Measurements from ENCODE around the gene PVR.
"Not testable (repeated sequence)": the region's sequence is repeated elsewhere in the genome, so short reads cannot be mapped to it uniquely, and the experiment has no call there.

PVR gene

DNA sequence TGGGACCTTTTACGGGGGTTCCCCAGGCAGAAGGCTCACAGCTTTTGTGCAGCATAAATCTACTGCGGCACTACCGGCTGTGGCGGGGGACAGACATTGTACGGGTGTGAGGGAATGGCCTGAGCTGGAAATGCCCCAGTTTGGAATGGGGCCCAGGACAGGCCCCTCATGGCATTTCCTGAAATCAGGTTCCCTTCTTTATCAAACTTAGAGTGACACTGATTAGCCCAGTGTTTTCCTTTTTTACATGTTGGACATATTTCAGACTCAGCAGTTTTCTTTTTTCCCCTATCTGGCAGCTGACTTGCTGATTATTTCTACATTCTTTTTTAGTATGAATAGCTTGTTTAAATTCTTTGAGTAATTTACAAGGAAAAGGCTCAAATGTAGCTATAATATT lies 9.7 kb upstream of the PVR start:
- H3K27me3 ChIP-seq (ENCODE audit: control insufficient read depth, insufficient read depth, low read length); H3K27ac ChIP-seq (ENCODE audit: low read depth, low read length); H3K4me1 ChIP-seq (ENCODE audit: control insufficient read depth, insufficient read depth, low read length); H3K9ac ChIP-seq (ENCODE audit: low read depth, low read length); H3K4me3 ChIP-seq (ENCODE audit: low read depth, low read length); H3K9me3 ChIP-seq (ENCODE audit: control insufficient read depth, insufficient read depth, low read length); H3K36me3 ChIP-seq (ENCODE audit: control insufficient read depth, insufficient read depth, low read length): not testable (repeated sequence)

DNA sequence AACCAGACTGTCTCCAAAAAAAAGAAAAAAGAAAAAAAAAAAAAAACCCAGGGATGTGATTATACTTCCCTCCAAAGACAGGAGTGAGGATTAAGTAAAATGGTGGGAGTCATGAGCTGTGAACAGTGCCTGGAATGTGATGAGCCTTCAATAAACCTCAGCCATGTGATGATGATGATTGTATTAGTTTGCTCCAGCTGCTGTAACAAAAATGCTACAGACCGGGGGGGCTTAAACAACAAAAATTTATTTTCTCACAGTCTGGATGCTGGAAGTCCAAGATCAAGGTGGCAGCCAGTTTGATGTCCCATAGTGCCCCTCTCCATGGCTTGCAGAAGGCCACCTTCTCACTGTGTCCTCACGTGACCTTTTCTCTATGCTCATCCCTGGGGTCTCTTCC lies 8.9 kb upstream of the PVR start:
- Histone ChIP-seq H3K9ac (ENCODE audit: low read depth, low read length) (no peak overlapping the region), H3K27me3 (ENCODE audit: control insufficient read depth, insufficient read depth, low read length) (no peaks in the 10 kb centered on the region), H3K4me3 (ENCODE audit: low read depth, low read length) (no peak overlapping the region), H3K4me1 (ENCODE audit: control insufficient read depth, insufficient read depth, low read length) (peaks cover 7% of the 10 kb centered on the region; the same call in 1 of the 2 replicates), H3K9me3 (ENCODE audit: control insufficient read depth, insufficient read depth, low read length) (no peaks in the 10 kb centered on the region), H3K36me3 (ENCODE audit: control insufficient read depth, insufficient read depth, low read length) (no peaks in the 10 kb centered on the region), H3K27ac (ENCODE audit: low read depth, low read length) (no peak overlapping the region)

DNA sequence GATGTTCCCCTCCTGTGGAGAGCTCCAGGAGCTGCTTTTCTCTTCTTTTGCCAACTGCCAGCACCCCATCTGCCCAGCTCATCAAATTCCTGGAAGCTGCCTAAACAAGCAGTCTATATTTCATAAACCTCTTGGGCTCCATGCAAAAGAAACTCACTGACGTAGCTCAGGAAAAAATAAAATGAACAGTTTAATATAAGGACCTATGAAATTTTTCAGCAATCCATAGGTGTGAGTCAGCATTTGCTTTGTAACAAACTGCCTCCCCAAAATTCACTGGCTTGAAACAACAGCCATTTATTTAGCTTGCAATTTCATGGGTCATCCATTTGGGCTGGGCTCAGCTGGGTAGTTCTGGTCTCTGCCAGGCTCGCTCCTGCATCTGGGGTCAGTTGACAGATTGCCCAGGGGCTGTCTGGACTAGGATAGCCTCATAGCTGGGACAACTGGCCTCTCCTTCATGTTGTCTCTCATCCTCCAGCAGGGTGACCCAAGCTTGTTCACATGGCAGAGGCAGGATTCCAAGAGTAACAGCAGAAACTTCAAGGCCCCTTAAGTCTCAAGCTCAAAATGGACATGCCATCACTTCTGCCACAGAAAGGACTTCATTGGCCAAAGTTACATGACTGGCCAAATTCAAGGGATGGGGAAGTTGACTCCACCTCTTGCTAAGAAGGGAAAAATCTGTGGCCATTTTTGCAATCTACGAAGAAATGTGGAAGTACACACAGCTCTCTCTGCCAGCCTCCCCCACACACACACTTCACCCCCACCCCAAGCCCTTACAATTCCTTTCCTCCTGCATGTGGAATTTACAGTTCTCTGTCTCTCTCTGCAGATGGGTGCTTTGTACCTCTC lies 7.9 kb upstream of the PVR start:
- Histone ChIP-seq H3K4me3 (ENCODE audit: low read depth, low read length) (no peak overlapping the region), H3K9ac (ENCODE audit: low read depth, low read length) (no peak overlapping the region), H3K27me3 (ENCODE audit: control insufficient read depth, insufficient read depth, low read length) (no peaks in the 10 kb centered on the region), H3K27ac (ENCODE audit: low read depth, low read length) (no peak overlapping the region), H3K9me3 (ENCODE audit: control insufficient read depth, insufficient read depth, low read length) (no peaks in the 10 kb centered on the region), H3K4me1 (ENCODE audit: control insufficient read depth, insufficient read depth, low read length) (peaks cover 7% of the 10 kb centered on the region; the same call in 1 of the 2 replicates), H3K36me3 (ENCODE audit: control insufficient read depth, insufficient read depth, low read length) (no peaks in the 10 kb centered on the region)

DNA sequence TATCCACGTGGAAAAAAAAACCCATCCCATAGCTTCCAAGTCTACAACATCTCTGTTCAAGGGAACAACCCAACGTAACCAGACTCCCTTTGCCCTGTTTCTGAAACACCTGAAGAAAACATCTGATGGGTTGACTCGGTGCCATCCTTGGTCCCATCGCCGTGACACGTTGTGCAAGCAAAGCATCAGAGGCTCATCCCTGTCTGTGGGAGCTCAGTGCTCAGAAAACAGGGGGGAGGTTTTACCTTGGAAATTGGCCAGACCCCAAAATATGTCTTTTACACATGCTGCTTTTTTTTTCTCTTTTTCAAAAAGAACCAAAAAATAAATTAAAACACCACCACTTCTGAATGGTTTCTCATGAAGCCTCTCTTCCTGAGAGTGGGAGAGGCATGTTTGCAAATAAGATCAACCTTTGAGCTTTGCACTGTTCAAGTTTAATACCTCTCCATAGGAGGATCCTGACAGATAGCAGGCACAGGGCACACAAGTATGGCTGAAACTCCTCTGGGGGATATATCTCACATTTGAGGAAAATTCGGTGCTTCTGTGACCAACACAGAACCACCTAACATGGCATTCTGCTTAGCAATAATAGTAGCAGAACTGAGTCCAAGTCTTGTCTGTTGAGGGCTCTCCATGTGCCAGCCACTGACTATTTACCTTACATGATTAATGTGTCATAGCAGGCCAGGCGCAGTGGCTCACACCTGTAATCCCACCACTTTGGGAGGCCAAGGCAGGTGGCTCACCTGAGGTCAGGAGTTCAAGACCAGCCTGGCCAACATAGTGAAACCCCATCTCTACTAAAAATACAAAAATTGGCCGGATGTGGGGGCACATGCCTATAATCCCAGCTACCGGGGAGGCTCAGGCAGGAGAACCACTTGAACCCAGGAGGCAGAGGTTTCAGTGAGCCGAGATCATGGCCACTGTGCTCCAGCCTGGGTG lies 7.0 kb upstream of the PVR start:
- no peaks in the 10 kb centered on the region for H3K36me3 ChIP-seq (ENCODE audit: control insufficient read depth, insufficient read depth, low read length)
- no peak overlapping the region for H3K4me3 ChIP-seq (ENCODE audit: low read depth, low read length)
- no peak overlapping the region for H3K27ac ChIP-seq (ENCODE audit: low read depth, low read length)
- H3K27me3 ChIP-seq (ENCODE audit: control insufficient read depth, insufficient read depth, low read length) = no peaks in the 10 kb centered on the region
- no peak overlapping the region for H3K9ac ChIP-seq (ENCODE audit: low read depth, low read length)
- no peaks in the 10 kb centered on the region for H3K9me3 ChIP-seq (ENCODE audit: control insufficient read depth, insufficient read depth, low read length)
- peaks cover 7% of the 10 kb centered on the region; the same call in 1 of the 2 replicates for H3K4me1 ChIP-seq (ENCODE audit: control insufficient read depth, insufficient read depth, low read length)

DNA sequence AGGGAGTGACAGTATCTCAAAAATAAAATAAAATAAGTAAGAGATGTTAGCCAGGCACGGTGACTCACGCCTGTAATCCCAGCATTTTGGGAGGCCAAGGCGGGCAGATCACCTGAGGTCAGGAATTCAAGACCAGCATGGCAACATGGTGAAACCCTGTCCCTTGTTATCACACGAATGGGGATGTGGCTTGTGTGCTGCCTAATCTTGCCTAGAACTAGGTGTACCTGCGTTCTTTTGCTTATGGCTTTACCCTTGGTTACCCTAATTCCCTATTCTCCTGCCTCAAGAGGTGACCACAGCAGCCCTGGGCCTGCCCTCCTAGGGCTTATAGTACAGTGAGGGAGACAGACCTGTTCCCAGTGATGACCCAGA lies 6.3 kb upstream of the PVR start:
- H3K27me3 ChIP-seq (ENCODE audit: control insufficient read depth, insufficient read depth, low read length) = 0 out of 2 replicates have a peak, but pooled peaks cover 2% of the 10 kb centered on the region

DNA sequence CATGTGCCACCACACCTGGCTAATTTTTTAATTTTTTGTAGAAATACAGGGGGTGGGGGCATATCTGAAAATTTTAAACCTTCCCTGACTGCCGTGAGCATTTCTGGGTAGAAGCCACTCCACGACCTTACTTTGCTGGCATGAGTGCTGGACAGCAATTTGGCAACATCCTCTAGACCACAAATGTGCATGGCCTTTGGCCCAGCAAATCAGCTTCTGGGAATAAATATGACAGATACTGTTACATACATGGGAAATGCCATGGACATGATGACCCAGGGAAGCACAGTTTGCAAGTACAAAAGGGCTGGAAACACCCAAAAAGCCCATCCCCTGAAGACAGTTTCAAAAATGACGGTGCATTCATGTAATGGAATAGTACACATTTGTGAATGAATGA lies 3.2 kb upstream of the PVR start:
- H3K4me3 ChIP-seq (ENCODE audit: low read depth, low read length) = no peak overlapping the region
- H3K27ac ChIP-seq (ENCODE audit: low read depth, low read length) = no peak overlapping the region
- no peaks in the 10 kb centered on the region for H3K4me1 ChIP-seq (ENCODE audit: control insufficient read depth, insufficient read depth, low read length)
- H3K36me3 ChIP-seq (ENCODE audit: control insufficient read depth, insufficient read depth, low read length) = no peaks in the 10 kb centered on the region
- no peak overlapping the region for H3K9ac ChIP-seq (ENCODE audit: low read depth, low read length)
- no peaks in the 10 kb centered on the region for H3K9me3 ChIP-seq (ENCODE audit: control insufficient read depth, insufficient read depth, low read length)
- peaks cover 12% of the 10 kb centered on the region; the same call in 1 of the 2 replicates for H3K27me3 ChIP-seq (ENCODE audit: control insufficient read depth, insufficient read depth, low read length)

More for the DNA sequence above, 6.3 kb upstream of the PVR start:
- Histone ChIP-seq H3K27ac (ENCODE audit: low read depth, low read length) (no peak overlapping the region), H3K9ac (ENCODE audit: low read depth, low read length) (no peak overlapping the region), H3K4me1 (ENCODE audit: control insufficient read depth, insufficient read depth, low read length) (peaks cover 7% of the 10 kb centered on the region; the same call in 1 of the 2 replicates), H3K9me3 (ENCODE audit: control insufficient read depth, insufficient read depth, low read length) (no peaks in the 10 kb centered on the region), H3K36me3 (ENCODE audit: control insufficient read depth, insufficient read depth, low read length) (no peaks in the 10 kb centered on the region), H3K4me3 (ENCODE audit: low read depth, low read length) (no peak overlapping the region)

DNA sequence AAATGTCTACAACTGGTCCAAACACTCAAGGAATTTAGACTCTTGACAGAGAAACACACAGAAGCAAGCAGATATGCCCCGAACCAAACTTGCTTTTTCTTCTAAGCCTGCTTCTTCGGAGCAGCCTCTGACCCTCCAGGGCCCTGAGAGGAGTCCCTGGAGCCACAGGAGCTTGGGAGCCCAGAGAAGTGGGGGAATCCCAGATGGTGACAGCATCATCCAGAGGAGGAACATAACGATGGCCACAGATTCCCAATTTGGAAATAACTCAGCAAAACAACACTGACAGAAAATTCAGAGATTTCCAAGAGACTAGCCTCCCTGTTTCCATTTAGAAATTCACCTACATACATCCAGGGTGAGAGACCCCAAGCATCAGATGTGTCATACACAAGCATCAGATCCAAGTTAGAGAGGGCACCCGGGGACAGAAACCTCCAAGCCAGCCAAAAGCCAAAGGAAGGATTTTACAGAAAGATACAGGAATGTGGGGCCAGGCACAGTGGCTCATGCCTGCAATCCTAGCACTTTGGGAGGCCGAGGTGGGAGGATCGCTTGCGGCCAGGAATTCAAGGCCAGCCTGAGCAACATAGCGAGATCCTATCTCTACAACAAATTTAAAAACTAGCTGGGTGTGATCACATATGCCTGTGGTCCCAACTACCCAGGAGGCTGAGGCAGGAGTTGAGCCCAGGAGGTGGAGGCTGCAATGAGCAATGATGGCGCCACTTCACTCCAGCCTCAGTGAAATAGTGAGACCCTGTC lies 2.0 kb upstream of the PVR start:
- H3K27me3 ChIP-seq (ENCODE audit: control insufficient read depth, insufficient read depth, low read length) = peaks cover 12% of the 10 kb centered on the region; the same call in 1 of the 2 replicates
- no peaks in the 10 kb centered on the region for H3K4me1 ChIP-seq (ENCODE audit: control insufficient read depth, insufficient read depth, low read length)
- no peak overlapping the region for H3K4me3 ChIP-seq (ENCODE audit: low read depth, low read length)
- no peak overlapping the region for H3K9ac ChIP-seq (ENCODE audit: low read depth, low read length)
- H3K9me3 ChIP-seq (ENCODE audit: control insufficient read depth, insufficient read depth, low read length) = no peaks in the 10 kb centered on the region
- H3K36me3 ChIP-seq (ENCODE audit: control insufficient read depth, insufficient read depth, low read length) = no peaks in the 10 kb centered on the region
- H3K27ac ChIP-seq (ENCODE audit: low read depth, low read length) = no peak overlapping the region

DNA sequence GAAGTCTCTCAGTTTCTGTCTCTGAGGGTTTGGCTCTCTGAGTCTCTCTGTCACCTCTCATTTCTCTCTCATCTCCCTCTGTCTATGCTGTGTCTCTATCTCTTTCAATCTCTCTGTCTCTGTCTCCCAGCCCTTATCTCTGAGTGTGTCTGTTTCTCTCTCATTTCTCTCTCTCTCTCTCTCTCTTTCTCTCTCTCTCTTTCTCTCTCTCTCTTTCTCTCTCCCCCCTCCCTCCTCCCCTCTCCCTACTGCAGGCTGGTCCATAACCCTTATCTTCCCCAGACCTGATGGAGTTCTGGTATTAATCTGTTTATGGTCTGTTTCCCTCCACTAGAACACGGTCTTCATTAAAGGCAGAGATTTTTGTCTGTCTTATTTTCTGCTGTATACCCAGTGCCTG lies 1.3 kb upstream of the PVR start:
- H3K36me3 ChIP-seq (ENCODE audit: control insufficient read depth, insufficient read depth, low read length) = peaks cover 4% of the 10 kb centered on the region
- no peaks in the 10 kb centered on the region for H3K4me1 ChIP-seq (ENCODE audit: control insufficient read depth, insufficient read depth, low read length)
- no peak overlapping the region for H3K27ac ChIP-seq (ENCODE audit: low read depth, low read length)
- no peak overlapping the region for H3K4me3 ChIP-seq (ENCODE audit: low read depth, low read length)
- no peaks in the 10 kb centered on the region for H3K9me3 ChIP-seq (ENCODE audit: control insufficient read depth, insufficient read depth, low read length)
- no peak overlapping the region for H3K9ac ChIP-seq (ENCODE audit: low read depth, low read length)
- H3K27me3 ChIP-seq (ENCODE audit: control insufficient read depth, insufficient read depth, low read length) = peaks cover 12% of the 10 kb centered on the region; the same call in 1 of the 2 replicates

DNA sequence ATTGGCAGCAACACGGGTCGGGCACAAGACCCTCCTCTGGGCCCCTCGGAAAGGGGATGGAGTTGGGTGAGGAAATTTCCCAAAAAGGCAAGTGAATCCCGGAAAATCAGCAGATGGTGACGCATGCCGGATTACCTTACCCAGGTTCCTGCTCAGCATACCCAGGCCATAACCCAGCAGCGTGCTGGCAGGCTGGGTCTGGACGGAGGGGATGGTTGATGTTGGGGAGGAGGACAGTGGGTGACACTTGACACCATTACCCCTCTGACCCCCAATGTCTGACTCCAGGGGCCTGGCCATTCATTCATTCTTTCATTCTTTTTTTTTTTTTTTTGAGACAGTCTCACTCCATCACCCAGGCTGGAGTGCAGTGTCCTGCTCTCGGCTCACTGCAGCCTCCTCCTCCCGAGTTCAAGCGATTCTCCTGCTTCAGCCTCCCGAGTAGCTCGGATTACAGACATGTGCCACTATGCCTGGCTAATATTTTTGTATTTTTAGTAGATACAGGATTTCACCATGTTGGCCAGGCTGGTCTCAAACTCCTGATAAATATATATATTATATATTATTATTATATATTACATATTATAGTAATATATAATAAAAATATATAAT lies 799 bp downstream of the PVR start:
- H3K9ac ChIP-seq (ENCODE audit: low read depth, low read length) = peak overlapping the region; percentile 60; the same call in 1 of the 2 replicates
- H3K36me3 ChIP-seq (ENCODE audit: control insufficient read depth, insufficient read depth, low read length) = peaks cover 20% of the 10 kb centered on the region
- H3K4me1 ChIP-seq (ENCODE audit: control insufficient read depth, insufficient read depth, low read length) = no peaks in the 10 kb centered on the region
- peak overlapping the region; percentile 70 for H3K4me3 ChIP-seq (ENCODE audit: low read depth, low read length)
- peak overlapping the region; percentile 61 for H3K27ac ChIP-seq (ENCODE audit: low read depth, low read length)
- no peaks in the 10 kb centered on the region for H3K9me3 ChIP-seq (ENCODE audit: control insufficient read depth, insufficient read depth, low read length)
- H3K27me3 ChIP-seq (ENCODE audit: control insufficient read depth, insufficient read depth, low read length) = peaks cover 12% of the 10 kb centered on the region; the same call in 1 of the 2 replicates

DNA sequence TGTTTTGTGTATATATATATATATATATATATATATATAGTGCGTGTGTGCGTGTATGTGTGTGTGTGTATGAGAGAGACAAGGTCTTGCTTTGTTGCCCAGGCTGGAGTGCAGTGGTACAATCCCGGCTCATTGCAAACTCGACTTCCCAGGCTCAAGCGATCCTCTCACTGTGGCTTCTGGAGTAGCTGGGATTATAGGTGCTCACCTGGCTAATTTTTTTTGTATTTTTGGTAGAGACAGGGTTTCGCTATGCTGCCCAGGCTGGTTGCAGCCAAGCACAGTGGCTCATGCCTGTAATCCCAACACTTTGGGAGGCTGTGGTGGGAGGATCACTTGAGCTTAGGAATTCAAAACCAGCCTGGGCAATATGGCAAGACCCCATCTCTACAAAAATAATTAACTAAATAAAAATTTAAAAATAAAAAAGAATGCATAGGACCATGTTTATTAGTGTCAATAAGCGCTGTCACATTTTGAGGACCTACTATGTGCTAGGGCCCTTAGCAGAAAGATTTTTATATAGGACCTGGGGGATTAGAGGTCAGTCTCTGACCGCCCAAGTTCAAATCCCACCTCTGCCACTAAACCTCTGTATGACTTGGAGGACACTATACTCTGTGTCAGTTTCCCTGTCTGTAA lies 1.8 kb downstream of the PVR start:
- no peak overlapping the region for H3K9ac ChIP-seq (ENCODE audit: low read depth, low read length)
- H3K36me3 ChIP-seq (ENCODE audit: control insufficient read depth, insufficient read depth, low read length) = peaks cover 30% of the 10 kb centered on the region
- no peaks in the 10 kb centered on the region for H3K9me3 ChIP-seq (ENCODE audit: control insufficient read depth, insufficient read depth, low read length)
- peaks cover 12% of the 10 kb centered on the region; the same call in 1 of the 2 replicates for H3K27me3 ChIP-seq (ENCODE audit: control insufficient read depth, insufficient read depth, low read length)
- no peak overlapping the region for H3K4me3 ChIP-seq (ENCODE audit: low read depth, low read length)
- no peak overlapping the region for H3K27ac ChIP-seq (ENCODE audit: low read depth, low read length)
- H3K4me1 ChIP-seq (ENCODE audit: control insufficient read depth, insufficient read depth, low read length) = no peaks in the 10 kb centered on the region

Measured in HUES48 (cell line).